OCI-LY7 (cell line): ENCODE data around the gene RPS6KL1. TPM values are rescaled to one million over a fixed set of nuclear protein-coding genes. Genes with fewer than 3 reads are reported as not detected.

Experiments used
- BruUV-seq: library from RNA; stranded (reverse); fragments of 400-500 nt; replicated peaks from 2 replicates; lab custom pipeline; 2021; lab: Mats Ljungman, UMichigan
- CTCF ChIA-PET: fragments of 300-600 bp; sonication (Branson Sonifier 250); formaldehyde crosslinking; loops from one replicate; lab custom pipeline; 2022; ENCODE audit warnings: antibody characterized with exemption; ENCODE audit not compliant: unreplicated experiment; lab: Charles Lee
- POLR2A ChIA-PET: fragments of 300-600 bp; sonication (Branson Sonifier 250); formaldehyde crosslinking; loops from one replicate; lab custom pipeline; 2022; ENCODE audit warnings: antibody characterized with exemption; lab: Charles Lee
- DNase-seq: peaks from one replicate; pipeline ENCODE4 v3.0.0-alpha.2; 2015; ENCODE audit warnings: low spot score
- H2AFZ ChIP-seq: fragments of 200-600 bp; sonication (generic), shearing (Covaris generic); 2 replicates; pipeline ENCODE4 v1.6.1; 2014; ENCODE audit warnings: mild to moderate bottlenecking, antibody characterized with exemption, low read length, moderate library complexity
- H3K27ac ChIP-seq: fragments of 200-600 bp; sonication (generic); 2 replicates; pipeline ENCODE4 v1.5.1; 2014; ENCODE audit warnings: mixed run types, low read depth, mild to moderate bottlenecking, moderate library complexity, low read length, inconsistent platforms; ENCODE audit not compliant: poor library complexity, severe bottlenecking
- H3K36me3 ChIP-seq: fragments of 200-600 bp; sonication (generic); 2 replicates; pipeline ENCODE4 v1.6.1; 2014; ENCODE audit warnings: mild to moderate bottlenecking, antibody characterized with exemption, low read length, moderate library complexity, mixed read lengths; ENCODE audit not compliant: insufficient read depth
- H3K4me1 ChIP-seq: fragments of 200-600 bp; sonication (generic); 2 replicates; pipeline ENCODE4 v1.5.1; 2014; ENCODE audit warnings: mild to moderate bottlenecking, low read length; ENCODE audit not compliant: insufficient read depth, poor library complexity, severe bottlenecking
- H3K4me2 ChIP-seq: fragments of 200-600 bp; sonication (generic); 2 replicates; pipeline ENCODE4 v1.6.1; 2014; ENCODE audit warnings: mild to moderate bottlenecking, low read length
- H3K4me3 ChIP-seq: fragments of 200-600 bp; sonication (generic); 2 replicates; pipeline ENCODE4 v1.5.1; 2014; ENCODE audit warnings: mild to moderate bottlenecking, low read depth, low read length; ENCODE audit not compliant: poor library complexity, severe bottlenecking
- H3K79me2 ChIP-seq: fragments of 200-600 bp; sonication (generic); 2 replicates; pipeline ENCODE4 v1.6.1; 2016; ENCODE audit warnings: low read depth, mild to moderate bottlenecking, low read length, moderate library complexity, mixed read lengths; ENCODE audit not compliant: insufficient read depth
- H3K9me2 ChIP-seq: fragments of 200-600 bp; sonication (generic); 2 replicates; pipeline ENCODE4 v1.6.1; 2016; ENCODE audit warnings: mild to moderate bottlenecking, low read length, mixed read lengths; ENCODE audit not compliant: insufficient read depth
- H3K9me3 ChIP-seq: fragments of 200-600 bp; sonication (generic); 2 replicates; pipeline ENCODE4 v1.6.1; 2014; ENCODE audit warnings: mild to moderate bottlenecking, mixed run types, low read length, mixed read lengths
- H4K20me1 ChIP-seq: fragments of 200-600 bp; sonication (generic); 2 replicates; pipeline ENCODE4 v1.6.1; 2014; ENCODE audit warnings: mild to moderate bottlenecking, antibody characterized with exemption, low read length, moderate library complexity, mixed read lengths; ENCODE audit not compliant: insufficient read depth
- EZH2phosphoT487 ChIP-seq: fragments of 200-600 bp; sonication (generic); IDR thresholded peaks from 2 replicates; pipeline ENCODE4 v1.6.1; 2018; ENCODE audit warnings: low read depth, borderline replicate concordance, mild to moderate bottlenecking, mixed run types, antibody characterized with exemption, low read length, moderate library complexity, mixed read lengths
- intact Hi-C: fragments of 100-400 bp; cut with micrococcal nuclease; formaldehyde crosslinking; loops from one replicate; pipeline ENCODE4 v1.10.0; 2022; ENCODE audit not compliant: unreplicated experiment
- total RNA-seq, 2 experiments: library from RNA; depleted of rRNA in 1 of 2; stranded (reverse); fragments of >200 nt in 1 of 2; shearing (Covaris generic) in 1 of 2; gene quantifications; 2 replicates each; pipeline ENCODE4 v1.2.3, GENCODE V29; 2014 to 2022
- TF ChIP-seq, protein P1 (sequence below): fragments of 200-600 bp; sonication (generic); conservative IDR thresholded peaks from 2 replicates; pipeline ENCODE4 v1.5.1; 2014; ENCODE audit warnings: mild to moderate bottlenecking, antibody characterized with exemption, low read length, moderate library complexity, mixed read lengths

The RPS6KL1 gene
- total RNA-seq, 2 experiments from 2014 or later, result 6.1 to 15.3 TPM

DNA sequence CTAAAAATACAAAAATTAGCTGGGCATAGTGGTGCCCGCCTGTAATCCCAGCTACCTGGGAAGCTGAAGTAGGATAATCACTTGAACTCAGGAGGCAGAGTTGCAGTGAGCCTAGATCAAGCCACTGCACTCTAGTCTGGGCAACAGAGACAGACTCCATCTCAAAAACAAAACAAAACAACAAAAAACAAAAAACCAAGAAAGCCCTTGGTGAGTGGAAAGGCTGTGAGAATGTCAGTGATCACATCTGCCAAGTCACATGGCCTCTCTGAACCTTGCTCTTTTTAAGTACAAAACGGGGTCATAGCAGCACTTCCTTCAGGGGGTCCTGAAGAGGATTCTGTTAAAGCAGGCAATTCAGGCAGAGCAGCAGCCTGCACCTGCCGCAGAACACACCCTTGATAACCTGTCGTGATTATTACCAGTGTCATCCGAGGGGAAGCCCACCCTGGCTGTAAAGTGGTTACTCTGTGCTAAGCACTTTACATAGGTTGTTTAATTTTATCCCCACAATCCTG, 9.6 kb downstream of the RPS6KL1 start:
- no peak overlapping the region for H3K4me2 ChIP-seq
- intact Hi-C loops, result no loop called here
- no peaks in the 10 kb centered on the region for H3K4me1 ChIP-seq
- H3K27ac ChIP-seq, result no peak overlapping the region
- no peak for DNase-seq
- CTCF ChIA-PET, result no interaction called here
- POLR2A ChIA-PET, result no interaction called here
- no TSS peak for BruUV-seq
- no peaks in the 10 kb centered on the region for H3K36me3 ChIP-seq
- no peak overlapping the region for H3K4me3 ChIP-seq
- TF ChIP-seq, protein P1, sequence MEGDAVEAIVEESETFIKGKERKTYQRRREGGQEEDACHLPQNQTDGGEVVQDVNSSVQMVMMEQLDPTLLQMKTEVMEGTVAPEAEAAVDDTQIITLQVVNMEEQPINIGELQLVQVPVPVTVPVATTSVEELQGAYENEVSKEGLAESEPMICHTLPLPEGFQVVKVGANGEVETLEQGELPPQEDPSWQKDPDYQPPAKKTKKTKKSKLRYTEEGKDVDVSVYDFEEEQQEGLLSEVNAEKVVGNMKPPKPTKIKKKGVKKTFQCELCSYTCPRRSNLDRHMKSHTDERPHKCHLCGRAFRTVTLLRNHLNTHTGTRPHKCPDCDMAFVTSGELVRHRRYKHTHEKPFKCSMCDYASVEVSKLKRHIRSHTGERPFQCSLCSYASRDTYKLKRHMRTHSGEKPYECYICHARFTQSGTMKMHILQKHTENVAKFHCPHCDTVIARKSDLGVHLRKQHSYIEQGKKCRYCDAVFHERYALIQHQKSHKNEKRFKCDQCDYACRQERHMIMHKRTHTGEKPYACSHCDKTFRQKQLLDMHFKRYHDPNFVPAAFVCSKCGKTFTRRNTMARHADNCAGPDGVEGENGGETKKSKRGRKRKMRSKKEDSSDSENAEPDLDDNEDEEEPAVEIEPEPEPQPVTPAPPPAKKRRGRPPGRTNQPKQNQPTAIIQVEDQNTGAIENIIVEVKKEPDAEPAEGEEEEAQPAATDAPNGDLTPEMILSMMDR, result no peak
- TF ChIP-seq EZH2phosphoT487, result no peak
- H3K79me2 ChIP-seq, result no peaks in the 10 kb centered on the region
- H3K9me3 ChIP-seq, result no peaks in the 10 kb centered on the region
- H4K20me1 ChIP-seq, result no peaks in the 10 kb centered on the region
- no peaks in the 10 kb centered on the region for H3K9me2 ChIP-seq
- no peak overlapping the region for H2AFZ ChIP-seq

GRCh38 chr14:74912801-74913200, 10.3 kb downstream of the RPS6KL1 start:
- Histone ChIP-seq H3K4me3 (no peak overlapping the region), H3K4me1 (no peaks in the 10 kb centered on the region), H3K36me3 (no peaks in the 10 kb centered on the region), H3K9me3 (no peaks in the 10 kb centered on the region), H2AFZ (no peak overlapping the region), H3K4me2 (no peak overlapping the region), H3K9me2 (no peaks in the 10 kb centered on the region), H3K79me2 (no peaks in the 10 kb centered on the region), H4K20me1 (no peaks in the 10 kb centered on the region), H3K27ac (no peak overlapping the region)
- DNase-seq, result no peak
- intact Hi-C loops, result no loop called here
- TF ChIP-seq EZH2phosphoT487, result no peak
- TF ChIP-seq, protein P1, result no peak
- CTCF ChIA-PET, result no interaction called here
- POLR2A ChIA-PET, result no interaction called here
- no TSS peak for BruUV-seq

DNA sequence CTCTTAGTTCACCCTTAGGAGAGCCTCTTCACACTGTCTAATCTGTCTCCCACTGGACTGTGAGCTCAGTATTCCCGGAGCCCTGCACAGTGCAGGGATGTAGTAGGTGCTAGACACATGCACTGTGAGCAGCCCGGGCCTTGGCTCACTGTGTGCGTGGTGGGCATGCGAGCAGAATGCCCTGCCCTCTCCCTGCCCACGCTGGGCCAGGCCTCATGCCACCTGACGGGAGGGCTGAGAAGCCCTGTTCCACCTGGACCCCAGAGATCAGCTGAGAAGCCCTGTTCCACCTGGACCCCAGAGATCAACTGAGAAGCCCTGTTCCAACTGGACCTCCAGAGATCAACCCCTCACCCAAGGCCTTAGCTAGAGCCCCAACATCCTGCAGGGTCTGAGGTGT, 10.9 kb downstream of the RPS6KL1 start:
- Histone ChIP-seq H4K20me1 (no peaks in the 10 kb centered on the region), H3K79me2 (no peaks in the 10 kb centered on the region), H2AFZ (no peak overlapping the region), H3K4me1 (no peaks in the 10 kb centered on the region), H3K4me3 (no peak overlapping the region), H3K27ac (no peak overlapping the region), H3K9me2 (no peaks in the 10 kb centered on the region), H3K9me3 (no peaks in the 10 kb centered on the region), H3K4me2 (no peak overlapping the region), H3K36me3 (peaks cover under 1% of the 10 kb centered on the region; the same call in 1 of the 2 replicates)
- no peak for DNase-seq
- ChIA-PET CTCF (interaction anchor here (0.5 kb wide), 1 partner anchor 34 kb away, joined by 3 read pairs; no protein-coding TSS in a partner anchor), POLR2A (no interaction called here)
- no TSS peak for BruUV-seq
- no peak for TF ChIP-seq EZH2phosphoT487
- TF ChIP-seq, protein P1, result no peak
- intact Hi-C loops, result no loop called here
